ENCODE results near the gene SLC6A19.

The SLC6A19 gene

DNA sequence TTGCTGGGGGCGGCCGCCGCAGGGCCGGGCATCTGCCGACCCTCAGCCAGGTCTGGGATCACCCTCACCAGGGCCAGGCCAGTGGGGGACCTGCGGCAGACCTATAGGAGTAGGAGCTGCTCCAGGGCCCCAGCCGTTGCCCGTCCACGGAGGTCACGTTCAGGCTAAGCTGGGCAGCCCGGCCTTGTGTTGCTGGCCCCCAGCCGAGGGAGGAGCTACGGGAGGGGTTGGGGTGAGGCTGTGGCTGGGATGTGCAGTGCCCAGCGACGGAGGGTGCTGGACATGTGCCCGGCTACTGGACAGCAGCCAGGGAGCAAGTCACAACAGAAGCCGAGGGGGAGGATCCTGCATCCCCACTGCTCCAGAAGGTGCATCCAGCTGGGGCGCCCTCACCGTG, 39.6 kb upstream of the SLC6A19 start:
- no peak for TF ChIP-seq CTCF (IDR thresholded peaks at IDR 0.05; ENCODE audit: low read depth, low read length, missing control alignments)
- DNase-seq (ENCODE audit: low read depth) = no peak
- H3K4me3 ChIP-seq (ENCODE audit: low read depth, low read length) = no peak overlapping the region

DNA sequence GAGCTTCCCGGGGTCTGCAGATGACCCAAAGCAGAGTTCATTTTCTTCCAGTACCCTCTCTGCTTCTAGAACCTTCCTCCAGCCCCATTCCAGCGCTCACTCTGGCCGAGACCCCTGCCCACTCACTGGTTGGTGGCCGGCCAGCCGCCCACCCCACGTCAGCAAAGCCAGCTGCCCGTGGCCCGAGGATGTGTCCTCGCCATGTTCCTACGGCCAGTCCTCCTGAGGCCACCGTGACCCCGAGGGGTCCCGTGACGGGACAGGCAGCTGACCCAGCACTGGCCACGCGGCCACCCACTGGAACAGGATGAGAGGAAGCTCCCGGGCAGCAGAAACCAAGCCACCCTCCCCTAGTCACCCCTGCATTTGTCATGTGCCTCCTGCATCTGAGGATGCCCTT, 39.1 kb upstream of the SLC6A19 start:
- DNase-seq (ENCODE audit: low read depth) = no peak
- no peak overlapping the region for H3K4me3 ChIP-seq (ENCODE audit: low read depth, low read length)
- no peak for TF ChIP-seq CTCF (IDR thresholded peaks at IDR 0.05; ENCODE audit: low read depth, low read length, missing control alignments)

- no peak for TF ChIP-seq CTCF (IDR thresholded peaks at IDR 0.05; ENCODE audit: low read depth, low read length, missing control alignments)
- DNase-seq (ENCODE audit: low read depth) = no peak
- no peak overlapping the region for H3K4me3 ChIP-seq (ENCODE audit: low read depth, low read length)
Measured at GRCh38 chr5:1162751-1163150, 38.6 kb upstream of the SLC6A19 start.

- no peak for DNase-seq (ENCODE audit: low read depth)
Measured at GRCh38 chr5:1163366-1163765, 38.0 kb upstream of the SLC6A19 start.

DNA sequence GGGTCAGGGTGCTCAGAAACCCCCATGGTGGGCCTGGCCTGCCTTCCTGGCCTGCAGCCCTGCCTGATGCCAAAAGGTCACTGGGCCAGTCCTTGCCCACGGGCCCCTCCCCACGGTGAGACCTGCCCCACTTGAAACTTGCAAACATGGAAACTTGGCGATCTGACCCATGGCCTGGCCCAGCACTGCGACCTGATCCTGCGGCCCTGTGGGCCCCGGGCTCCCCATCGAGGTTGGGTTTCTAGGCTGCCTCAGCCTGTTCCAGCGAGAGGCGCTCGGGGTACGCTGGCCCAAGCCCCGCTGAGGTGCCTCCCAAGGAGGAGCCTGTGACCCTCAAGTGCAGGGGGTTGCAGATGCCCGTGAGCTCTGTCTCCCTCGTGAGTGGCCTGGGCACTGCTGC, 37.5 kb upstream of the SLC6A19 start:
- TF ChIP-seq CTCF (IDR thresholded peaks at IDR 0.05; ENCODE audit: low read depth, low read length, missing control alignments) = no peak
- no peak overlapping the region for H3K4me3 ChIP-seq (ENCODE audit: low read depth, low read length)
- DNase-seq (ENCODE audit: low read depth) = no peak

More at GRCh38 chr5:1163366-1163765, 38.0 kb upstream of the SLC6A19 start:
- no peak for TF ChIP-seq CTCF (IDR thresholded peaks at IDR 0.05; ENCODE audit: low read depth, low read length, missing control alignments)
- H3K4me3 ChIP-seq (ENCODE audit: low read depth, low read length) = no peak overlapping the region

DNA sequence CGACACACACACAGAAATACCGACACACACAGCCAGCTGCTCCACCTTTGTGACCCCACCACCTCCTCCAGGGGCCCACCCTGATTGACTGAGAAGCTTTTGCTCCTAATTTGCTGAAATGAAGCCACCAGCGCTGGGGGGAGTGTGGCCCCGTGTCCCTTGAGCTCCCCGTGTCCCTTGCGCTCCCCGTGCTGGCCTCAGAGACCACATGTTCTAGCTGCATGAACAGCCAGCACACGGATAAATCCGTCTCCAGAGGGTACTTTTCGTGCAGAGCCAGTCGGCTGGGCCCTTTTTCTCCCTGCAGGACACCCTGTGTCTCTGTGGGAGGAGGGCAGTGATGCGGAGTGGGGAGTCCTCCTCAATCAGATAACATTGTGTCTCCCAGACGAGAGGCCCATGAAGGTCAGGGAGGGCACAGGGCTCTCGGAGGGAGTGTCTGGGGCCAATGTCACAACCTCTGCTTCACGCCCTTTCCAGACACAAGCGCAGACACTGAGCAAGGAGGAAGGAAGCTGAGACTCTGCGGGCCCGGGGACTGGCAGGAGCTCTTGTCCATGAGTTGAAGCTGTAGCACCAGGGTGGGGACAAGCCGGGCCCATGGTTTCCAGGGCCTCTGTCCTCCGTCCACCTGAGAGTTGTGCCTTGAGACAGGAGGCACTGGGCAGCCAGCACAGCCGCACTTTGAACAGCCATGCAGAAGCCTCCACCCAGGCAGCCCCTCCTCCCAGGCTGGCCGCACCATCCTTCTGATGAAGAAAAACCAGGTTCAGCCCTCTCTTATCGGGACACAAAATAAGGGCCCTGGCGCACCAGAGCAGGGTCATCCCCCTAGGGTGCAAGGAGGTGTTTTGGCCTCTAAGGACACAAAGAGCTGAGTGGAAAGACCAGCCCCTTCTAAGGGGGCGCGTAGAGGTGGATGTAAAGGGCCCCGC, 36.4 kb upstream of the SLC6A19 start:
- no peak overlapping the region for H3K4me3 ChIP-seq (ENCODE audit: low read depth, low read length)
- TF ChIP-seq CTCF (IDR thresholded peaks at IDR 0.05; ENCODE audit: low read depth, low read length, missing control alignments) = no peak
- DNase-seq (ENCODE audit: low read depth) = no peak

GRCh38 chr5:1165864-1166263, 35.5 kb upstream of the SLC6A19 start:
- H3K4me3 ChIP-seq (ENCODE audit: low read depth, low read length) = no peak overlapping the region
- TF ChIP-seq CTCF (IDR thresholded peaks at IDR 0.05; ENCODE audit: low read depth, low read length, missing control alignments) = no peak
- DNase-seq (ENCODE audit: low read depth) = no peak
